ENCODE results near the gene STK17B. TPM values are rescaled to one million over a fixed set of nuclear protein-coding genes. Genes with fewer than 3 reads are reported as not detected.

STK17B gene
- total RNA-seq, 1 experiment from 2014 or later, result 16.9 TPM

- no TSS peak for BruUV-seq (replicated peaks)
Measured at GRCh38 chr2:196101325-196101991, 69.9 kb downstream of the STK17B start.

GRCh38 chr2:196099916-196100315 is 71.5 kb downstream of the STK17B start:
- no TSS peak for BruUV-seq (replicated peaks)
- Histone ChIP-seq H3K4me2 (ENCODE audit: low read length) (no peak overlapping the region), H3K9me2 (ENCODE audit: insufficient read depth) (no peaks in the 10 kb centered on the region), H4K20me1 (ENCODE audit: insufficient read depth) (no peaks in the 10 kb centered on the region), H3K36me3 (ENCODE audit: control insufficient read depth in 1 of 2, insufficient read depth in 2 of 2, low read length in 2 of 2) (no peaks in the 10 kb centered on the region), H3K9me3 (ENCODE audit: control insufficient read depth in 1 of 2, insufficient read depth in 1 of 2, low read depth in 1 of 2, low read length in 2 of 2) (no peaks in the 10 kb centered on the region), H3K9ac (ENCODE audit: low read length) (no peak overlapping the region), H3K4me3 (replicated peaks in 1 of 2; ENCODE audit: low read depth in 1 of 2, low read length in 2 of 2) (no peak overlapping the region), H3K27me3 (ENCODE audit: insufficient read depth, low read length) (no peaks in the 10 kb centered on the region), H3K27ac (ENCODE audit: low read depth, low read length) (no peak overlapping the region), H3K4me1 (ENCODE audit: control insufficient read depth in 1 of 2, insufficient read depth in 2 of 2, low read length in 2 of 2) (no peaks in the 10 kb centered on the region), H3K79me2 (ENCODE audit: insufficient read depth, low read length) (no peaks in the 10 kb centered on the region), H2AFZ (ENCODE audit: low read depth, low read length, poor library complexity, severe bottlenecking) (no peak overlapping the region)
- intact Hi-C loops (cut with micrococcal nuclease), result no loop called here
- no peak for ATAC-seq
- TF ChIP-seq MAX (IDR thresholded peaks at IDR 0.05), result no peak
- no peak for TF ChIP-seq YY1 (IDR thresholded peaks at IDR 0.05; ENCODE audit: extremely low read depth, insufficient replicate concordance, low read depth, low read length)
- no peak for TF ChIP-seq POLR2AphosphoS5 (IDR thresholded peaks at IDR 0.05; ENCODE audit: low read depth, low read length)
- no peak for TF ChIP-seq ATF3 (IDR thresholded peaks at IDR 0.05)
- TF ChIP-seq SIN3A (IDR thresholded peaks at IDR 0.05; ENCODE audit: low read depth), result no peak
- no peak for TF ChIP-seq TCF7L2 (IDR thresholded peaks at IDR 0.05; ENCODE audit: borderline replicate concordance, extremely low read depth, insufficient read depth, insufficient read length)
- TF ChIP-seq CBX3 (IDR thresholded peaks at IDR 0.05; ENCODE audit: low read depth), result no peak
- no peak for TF ChIP-seq EGR1 (IDR thresholded peaks at IDR 0.05; ENCODE audit: low read depth)
- no peak for TF ChIP-seq EZH2phosphoT487 (IDR thresholded peaks at IDR 0.05; ENCODE audit: borderline replicate concordance)
- no peak for TF ChIP-seq ZNF274 (IDR thresholded peaks at IDR 0.05; ENCODE audit: low read depth, low read length)
- no peak for DNase-seq (ENCODE audit: low read depth, low spot score)
- ChIA-PET POLR2A (no interaction called here), RAD21 (ENCODE audit: low non-redundant PET in 1 of 2, low total read pairs in 2 of 2, uncharacterized antibody in 2 of 2, unreplicated experiment in 2 of 2) (no interaction called here), CTCF (no interaction called here)

More at GRCh38 chr2:196101325-196101991, 69.9 kb downstream of the STK17B start:
- H4K20me1 ChIP-seq (ENCODE audit: insufficient read depth), result no peaks in the 10 kb centered on the region
- RAD21 ChIA-PET (ENCODE audit: low non-redundant PET in 1 of 2, low total read pairs in 2 of 2, uncharacterized antibody in 2 of 2, unreplicated experiment in 2 of 2), result no interaction called here
- H3K9me2 ChIP-seq (ENCODE audit: insufficient read depth), result no peaks in the 10 kb centered on the region
- no peak overlapping the region for H2AFZ ChIP-seq (ENCODE audit: low read depth, low read length, poor library complexity, severe bottlenecking)
- POLR2A ChIA-PET, result no interaction called here
- intact Hi-C loops (cut with micrococcal nuclease), result no loop called here
- no peak for ATAC-seq
- no peak overlapping the region for H3K27ac ChIP-seq (ENCODE audit: low read depth, low read length)
- no peak for TF ChIP-seq ZNF274 (IDR thresholded peaks at IDR 0.05; ENCODE audit: low read depth, low read length)
- no peak overlapping the region for H3K4me3 ChIP-seq (replicated peaks in 1 of 2; ENCODE audit: low read depth in 1 of 2, low read length in 2 of 2)
- no peaks in the 10 kb centered on the region for H3K4me1 ChIP-seq (ENCODE audit: control insufficient read depth in 1 of 2, insufficient read depth in 2 of 2, low read length in 2 of 2)
- H3K9ac ChIP-seq (ENCODE audit: low read length), result no peak overlapping the region
- no peaks in the 10 kb centered on the region for H3K36me3 ChIP-seq (ENCODE audit: control insufficient read depth in 1 of 2, insufficient read depth in 2 of 2, low read length in 2 of 2)
- H3K4me2 ChIP-seq (ENCODE audit: low read length), result no peak overlapping the region
- H3K9me3 ChIP-seq (ENCODE audit: control insufficient read depth in 1 of 2, insufficient read depth in 1 of 2, low read depth in 1 of 2, low read length in 2 of 2), result no peaks in the 10 kb centered on the region
- DNase-seq (ENCODE audit: low read depth, low spot score), result no peak
- no peaks in the 10 kb centered on the region for H3K27me3 ChIP-seq (ENCODE audit: insufficient read depth, low read length)
- CTCF ChIA-PET, result no interaction called here
- H3K79me2 ChIP-seq (ENCODE audit: insufficient read depth, low read length), result no peaks in the 10 kb centered on the region

Data from HCT116 (cell line).